Stimulated activated CD8-positive, alpha-beta memory T cell treated with anti-CD3 and anti-CD28 coated beads, Interleukin-4, amount 100 ng/mL, for 1 hour (primary cell): ENCODE data around the gene CEACAM5.
"Not testable (repeated sequence)": the region's sequence is repeated elsewhere in the genome, so short reads cannot be mapped to it uniquely, and the experiment has no call there.

Source experiments
- DNase-seq, 2 donors: peaks; one replicate each; pipeline ENCODE4 v3.0.0-alpha.2; 2020; ENCODE audit warnings: low read depth in 2 of 2, low spot score in 1 of 2

Gene CEACAM5

GRCh38 chr19:41700381-41701195 is 7.8 kb upstream of the CEACAM5 start:
- no peak for DNase-seq

GRCh38 chr19:41701401-41702075 is 6.9 kb upstream of the CEACAM5 start:
- DNase-seq = no peak

- DNase-seq = no peak
Measured at GRCh38 chr19:41702171-41702651, 6.2 kb upstream of the CEACAM5 start.

GRCh38 chr19:41703602-41704293 is 4.7 kb upstream of the CEACAM5 start:
- DNase-seq = no peak

GRCh38 chr19:41705393-41706174 is 2.8 kb upstream of the CEACAM5 start:
- no peak for DNase-seq

- peak; percentile 38 to 44 for DNase-seq
Measured at GRCh38 chr19:41706741-41707501, 1.5 kb upstream of the CEACAM5 start.

GRCh38 chr19:41707502-41707812 is 969 bp upstream of the CEACAM5 start:
- no peak for DNase-seq

GRCh38 chr19:41707871-41708371 is 505 bp upstream of the CEACAM5 start:
- DNase-seq = no peak

GRCh38 chr19:41709516-41709915 is 1.1 kb downstream of the CEACAM5 start:
- not testable (repeated sequence) for DNase-seq

- no peak for DNase-seq
Measured at GRCh38 chr19:41709951-41710645, 1.7 kb downstream of the CEACAM5 start.

- DNase-seq = no peak
Measured at GRCh38 chr19:41711376-41712261, 3.2 kb downstream of the CEACAM5 start.

- no peak for DNase-seq
Measured at GRCh38 chr19:41714598-41714997, 6.2 kb downstream of the CEACAM5 start.

GRCh38 chr19:41718761-41719160 is 10.3 kb downstream of the CEACAM5 start:
- no peak for DNase-seq

GRCh38 chr19:41720103-41720502 is 11.7 kb downstream of the CEACAM5 start:
- DNase-seq = no peak

- DNase-seq = no peak
Measured at GRCh38 chr19:41726493-41726892, 18.1 kb downstream of the CEACAM5 start.

GRCh38 chr19:41734156-41734555 is 25.7 kb downstream of the CEACAM5 start:
- no peak for DNase-seq

GRCh38 chr19:41734585-41734984 is 26.2 kb downstream of the CEACAM5 start:
- DNase-seq = no peak

- no peak for DNase-seq
Measured at GRCh38 chr19:41735071-41735600, 26.7 kb downstream of the CEACAM5 start.
